CD1c-positive myeloid dendritic cell (primary cell): ENCODE measurements around the gene OSBPL3.
A peak's percentile ranks its signal among the peaks of the same experiment; 100 is the strongest.
"Not testable (repeated sequence)": the region's sequence is repeated elsewhere in the genome, so short reads cannot be mapped to it uniquely, and the experiment has no call there.

Source experiments
- DNase-seq: peaks from one replicate; pipeline ENCODE4 v3.0.0-alpha.2; 2016; ENCODE audit errors: extremely low spot score

OSBPL3 gene

GRCh38 chr7:24797270-24797669, 182.7 kb downstream of the OSBPL3 start:
- no peak for DNase-seq

GRCh38 chr7:24795407-24795767, 184.6 kb downstream of the OSBPL3 start:
- no peak for DNase-seq

GRCh38 chr7:24794751-24795406, 185.1 kb downstream of the OSBPL3 start:
- not testable (repeated sequence) for DNase-seq

- no peak for DNase-seq
Measured at GRCh38 chr7:24793982-24794648, 185.9 kb downstream of the OSBPL3 start.

- no peak for DNase-seq
Measured at GRCh38 chr7:24788961-24789576, 190.9 kb downstream of the OSBPL3 start.

GRCh38 chr7:24788075-24788474, 191.9 kb downstream of the OSBPL3 start:
- DNase-seq: no peak

GRCh38 chr7:24786941-24787340, 193.0 kb downstream of the OSBPL3 start:
- peak; percentile 91 for DNase-seq

- peak; percentile 74 for DNase-seq
Measured at GRCh38 chr7:24786306-24786705, 193.7 kb downstream of the OSBPL3 start.

- no peak for DNase-seq
Measured at GRCh38 chr7:24784277-24784676, 195.7 kb downstream of the OSBPL3 start.

GRCh38 chr7:24783698-24784097, 196.3 kb downstream of the OSBPL3 start:
- no peak for DNase-seq

- peak; percentile 90 for DNase-seq
Measured at GRCh38 chr7:24781106-24781505, 198.9 kb downstream of the OSBPL3 start.

GRCh38 chr7:24779283-24779655, 200.7 kb downstream of the OSBPL3 start:
- no peak for DNase-seq

GRCh38 chr7:24778543-24779282, 201.3 kb downstream of the OSBPL3 start:
- peak; percentile 86 for DNase-seq

- no peak for DNase-seq
Measured at GRCh38 chr7:24777806-24778205, 202.2 kb downstream of the OSBPL3 start.

- DNase-seq: no peak
Measured at GRCh38 chr7:24773646-24774045, 206.3 kb downstream of the OSBPL3 start.

- DNase-seq: no peak
Measured at GRCh38 chr7:24769851-24770250, 210.1 kb downstream of the OSBPL3 start.

GRCh38 chr7:24769014-24769830, 210.8 kb downstream of the OSBPL3 start:
- DNase-seq: no peak

GRCh38 chr7:24767878-24768569, 212.0 kb downstream of the OSBPL3 start:
- no peak for DNase-seq

GRCh38 chr7:24764972-24765744, 214.8 kb downstream of the OSBPL3 start:
- no peak for DNase-seq

- DNase-seq: no peak
Measured at GRCh38 chr7:24764011-24764410, 216.0 kb downstream of the OSBPL3 start.
